Measurements from ENCODE around the gene CRYBG1.

GRCh38 chr6:106488494-106489370 lies 128.2 kb downstream of the CRYBG1 start:
- TF ChIP-seq USF1 (IDR thresholded peaks at IDR 0.05) (no peak), YY1 (IDR thresholded peaks at IDR 0.05; ENCODE audit: low read depth) (no peak)

Measured in Ishikawa (cell line).